Stomach (tissue), 4 donors: ENCODE measurements around the gene MON1A.

ENCODE experiments used
- POLR2A ChIP-seq, 4 donors: fragments of 450-650 bp; IDR thresholded peaks; one replicate each; pipeline ENCODE4 v1.6.1; 2016; ENCODE audit warnings: antibody characterized with exemption in 4 of 4, control low read depth in 2 of 4, mild to moderate bottlenecking in 1 of 4, moderate library complexity in 1 of 4
- TF ChIP-seq, protein P1 (sequence below), 7 experiments: fragments of 450-650 bp in 4 of 7; fragments of 200-600 bp in 3 of 7; sonication (generic) in 3 of 7; IDR thresholded peaks; one replicate each; pipeline ENCODE4 v1.5.1; 2016 to 2019; ENCODE audit warnings: antibody characterized with exemption in 7 of 7, control low read depth in 2 of 7, mild to moderate bottlenecking in 1 of 7

DNA sequence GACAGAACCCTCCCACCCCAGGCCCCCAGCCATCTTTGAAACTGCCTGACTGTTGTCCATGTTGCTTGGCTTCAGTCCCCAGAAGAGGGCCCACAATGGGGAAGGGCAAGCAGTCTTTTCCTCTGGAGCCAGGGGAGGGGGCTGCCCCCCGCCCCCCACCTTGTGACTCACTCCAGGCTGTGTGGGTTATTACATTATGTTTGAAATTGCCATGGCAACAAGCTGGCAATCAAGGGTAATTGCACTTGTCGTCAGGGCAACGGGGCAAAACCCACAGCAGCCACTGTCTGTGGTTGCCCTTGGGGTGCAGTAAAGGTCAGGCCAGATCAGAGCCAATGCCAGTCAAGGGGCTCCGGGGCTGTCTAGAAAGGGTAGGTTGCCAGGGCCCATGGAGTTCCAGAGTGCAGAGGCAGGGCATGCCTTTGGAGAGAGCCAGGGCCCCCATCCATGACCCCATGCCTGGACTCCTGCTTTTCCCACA, 56.8 kb downstream of the MON1A start:
- no peak for TF ChIP-seq POLR2A (IDR thresholded peaks at IDR 0.05)
- TF ChIP-seq, protein P1, sequence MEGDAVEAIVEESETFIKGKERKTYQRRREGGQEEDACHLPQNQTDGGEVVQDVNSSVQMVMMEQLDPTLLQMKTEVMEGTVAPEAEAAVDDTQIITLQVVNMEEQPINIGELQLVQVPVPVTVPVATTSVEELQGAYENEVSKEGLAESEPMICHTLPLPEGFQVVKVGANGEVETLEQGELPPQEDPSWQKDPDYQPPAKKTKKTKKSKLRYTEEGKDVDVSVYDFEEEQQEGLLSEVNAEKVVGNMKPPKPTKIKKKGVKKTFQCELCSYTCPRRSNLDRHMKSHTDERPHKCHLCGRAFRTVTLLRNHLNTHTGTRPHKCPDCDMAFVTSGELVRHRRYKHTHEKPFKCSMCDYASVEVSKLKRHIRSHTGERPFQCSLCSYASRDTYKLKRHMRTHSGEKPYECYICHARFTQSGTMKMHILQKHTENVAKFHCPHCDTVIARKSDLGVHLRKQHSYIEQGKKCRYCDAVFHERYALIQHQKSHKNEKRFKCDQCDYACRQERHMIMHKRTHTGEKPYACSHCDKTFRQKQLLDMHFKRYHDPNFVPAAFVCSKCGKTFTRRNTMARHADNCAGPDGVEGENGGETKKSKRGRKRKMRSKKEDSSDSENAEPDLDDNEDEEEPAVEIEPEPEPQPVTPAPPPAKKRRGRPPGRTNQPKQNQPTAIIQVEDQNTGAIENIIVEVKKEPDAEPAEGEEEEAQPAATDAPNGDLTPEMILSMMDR (IDR thresholded peaks at IDR 0.05), result no peak
